IPS-18a (cell line): ENCODE measurements around the gene TRIM59.
"Not testable (repeated sequence)": the region's sequence is repeated elsewhere in the genome, so short reads cannot be mapped to it uniquely, and the experiment has no call there.

Experiments used
- H3K27ac ChIP-seq: one replicate; pipeline ENCODE4 v1.5.1; 2013; ENCODE audit warnings: low read length
- H3K27me3 ChIP-seq: one replicate; pipeline ENCODE4 v1.6.1; 2013; ENCODE audit warnings: mild to moderate bottlenecking, low read length; ENCODE audit not compliant: control insufficient read depth, insufficient read depth
- H3K36me3 ChIP-seq: one replicate; pipeline ENCODE4 v1.6.1; 2013; ENCODE audit warnings: low read depth, low read length; ENCODE audit not compliant: control insufficient read depth
- H3K4me1 ChIP-seq: one replicate; pipeline ENCODE4 v1.6.1; 2013; ENCODE audit warnings: low read depth, low read length; ENCODE audit not compliant: control insufficient read depth
- H3K4me3 ChIP-seq: one replicate; pipeline ENCODE4 v1.5.1; 2013; ENCODE audit warnings: low read length
- H3K9ac ChIP-seq: one replicate; pipeline ENCODE4 v1.6.1; 2013; ENCODE audit warnings: mild to moderate bottlenecking, low read length, moderate library complexity
- H3K9me3 ChIP-seq: one replicate; pipeline ENCODE4 v1.6.1; 2013; ENCODE audit warnings: low read depth, low read length; ENCODE audit not compliant: control insufficient read depth

TRIM59 gene

GRCh38 chr3:160454995-160455394, 5.4 kb upstream of the TRIM59 start:
- no peaks in the 10 kb centered on the region for H3K36me3 ChIP-seq
- H3K4me1 ChIP-seq, result peaks cover 8% of the 10 kb centered on the region
- H3K27me3 ChIP-seq, result no peaks in the 10 kb centered on the region
- no peak overlapping the region for H3K27ac ChIP-seq
- no peaks in the 10 kb centered on the region for H3K9me3 ChIP-seq
- no peak overlapping the region for H3K4me3 ChIP-seq
- H3K9ac ChIP-seq, result no peak overlapping the region

- peaks cover 18% of the 10 kb centered on the region for H3K4me1 ChIP-seq
- H3K9ac ChIP-seq, H3K9me3 ChIP-seq, H3K36me3 ChIP-seq, H3K27ac ChIP-seq, H3K4me3 ChIP-seq, H3K27me3 ChIP-seq: not testable (repeated sequence)
Measured at GRCh38 chr3:160452251-160452650, 2.7 kb upstream of the TRIM59 start.

GRCh38 chr3:160451602-160452001, 2.0 kb upstream of the TRIM59 start:
- Histone ChIP-seq H3K9me3 (no peaks in the 10 kb centered on the region), H3K4me3 (no peak overlapping the region), H3K36me3 (peaks cover 15% of the 10 kb centered on the region), H3K27ac (no peak overlapping the region), H3K4me1 (peaks cover 24% of the 10 kb centered on the region), H3K9ac (no peak overlapping the region), H3K27me3 (no peaks in the 10 kb centered on the region)

- peak overlapping the region; percentile 98 for H3K4me3 ChIP-seq
- H3K9ac ChIP-seq, result peak overlapping the region; percentile 93
Measured at GRCh38 chr3:160450846-160451245, 1.3 kb upstream of the TRIM59 start.

GRCh38 chr3:160448845-160449635, 546 bp downstream of the TRIM59 start:
- peaks cover 25% of the 10 kb centered on the region for H3K4me1 ChIP-seq
- peak overlapping the region; percentile 98 for H3K4me3 ChIP-seq
- peaks cover 25% of the 10 kb centered on the region for H3K36me3 ChIP-seq
- H3K9me3 ChIP-seq, result no peaks in the 10 kb centered on the region
- H3K27ac ChIP-seq, result peak overlapping the region; percentile 79
- H3K9ac ChIP-seq, result peak overlapping the region; percentile 93
- no peaks in the 10 kb centered on the region for H3K27me3 ChIP-seq

More at GRCh38 chr3:160450846-160451245, 1.3 kb upstream of the TRIM59 start:
- Histone ChIP-seq H3K27me3 (no peaks in the 10 kb centered on the region), H3K27ac (peak overlapping the region; percentile 83), H3K36me3 (peaks cover 18% of the 10 kb centered on the region), H3K4me1 (peaks cover 25% of the 10 kb centered on the region), H3K9me3 (no peaks in the 10 kb centered on the region)

- peak overlapping the region; percentile 93 for H3K9ac ChIP-seq
Measured at GRCh38 chr3:160447544-160447943, 2.0 kb downstream of the TRIM59 start.

GRCh38 chr3:160446522-160447056, 3.0 kb downstream of the TRIM59 start:
- H3K27ac ChIP-seq, result no peak overlapping the region
- H3K4me1 ChIP-seq, result peaks cover 25% of the 10 kb centered on the region
- peak overlapping the region; percentile 98 for H3K4me3 ChIP-seq
- no peaks in the 10 kb centered on the region for H3K9me3 ChIP-seq
- H3K27me3 ChIP-seq, result no peaks in the 10 kb centered on the region
- no peak overlapping the region for H3K9ac ChIP-seq
- peaks cover 25% of the 10 kb centered on the region for H3K36me3 ChIP-seq

More at GRCh38 chr3:160447544-160447943, 2.0 kb downstream of the TRIM59 start:
- Histone ChIP-seq H3K4me1 (peaks cover 25% of the 10 kb centered on the region), H3K27me3 (no peaks in the 10 kb centered on the region), H3K27ac (no peak overlapping the region), H3K4me3 (peak overlapping the region; percentile 98), H3K36me3 (peaks cover 25% of the 10 kb centered on the region), H3K9me3 (no peaks in the 10 kb centered on the region)

- Histone ChIP-seq H3K9ac (no peak overlapping the region), H3K9me3 (no peaks in the 10 kb centered on the region), H3K27ac (no peak overlapping the region), H3K36me3 (peaks cover 29% of the 10 kb centered on the region), H3K4me3 (no peak overlapping the region), H3K27me3 (no peaks in the 10 kb centered on the region), H3K4me1 (peaks cover 21% of the 10 kb centered on the region)
Measured at GRCh38 chr3:160445854-160446253, 3.7 kb downstream of the TRIM59 start.

- no peaks in the 10 kb centered on the region for H3K27me3 ChIP-seq
- no peaks in the 10 kb centered on the region for H3K9me3 ChIP-seq
- H3K27ac ChIP-seq, result no peak overlapping the region
- H3K4me3 ChIP-seq, result no peak overlapping the region
- H3K4me1 ChIP-seq, result peaks cover 16% of the 10 kb centered on the region
- H3K36me3 ChIP-seq, result peaks cover 35% of the 10 kb centered on the region
- no peak overlapping the region for H3K9ac ChIP-seq
Measured at GRCh38 chr3:160444411-160444810, 5.2 kb downstream of the TRIM59 start.

GRCh38 chr3:160440687-160441086, 8.9 kb downstream of the TRIM59 start:
- Histone ChIP-seq H3K4me3 (no peak overlapping the region), H3K9ac (no peak overlapping the region), H3K4me1 (no peaks in the 10 kb centered on the region), H3K9me3 (no peaks in the 10 kb centered on the region), H3K27ac (no peak overlapping the region), H3K36me3 (peaks cover 50% of the 10 kb centered on the region), H3K27me3 (no peaks in the 10 kb centered on the region)

- no peaks in the 10 kb centered on the region for H3K9me3 ChIP-seq
- H3K27me3 ChIP-seq, result no peaks in the 10 kb centered on the region
- no peak overlapping the region for H3K4me3 ChIP-seq
- H3K9ac ChIP-seq, result no peak overlapping the region
- H3K27ac ChIP-seq, result no peak overlapping the region
- H3K4me1 ChIP-seq, result no peaks in the 10 kb centered on the region
- peaks cover 80% of the 10 kb centered on the region for H3K36me3 ChIP-seq
Measured at GRCh38 chr3:160437083-160437455, 12.5 kb downstream of the TRIM59 start.

- no peak overlapping the region for H3K27ac ChIP-seq
- no peaks in the 10 kb centered on the region for H3K9me3 ChIP-seq
- no peaks in the 10 kb centered on the region for H3K4me1 ChIP-seq
- no peak overlapping the region for H3K4me3 ChIP-seq
- peaks cover 88% of the 10 kb centered on the region for H3K36me3 ChIP-seq
- no peak overlapping the region for H3K9ac ChIP-seq
- H3K27me3 ChIP-seq, result no peaks in the 10 kb centered on the region
Measured at GRCh38 chr3:160435747-160436146, 13.8 kb downstream of the TRIM59 start.
